Right lobe of liver (tissue), 4 donors: ENCODE results near the gene GRIA4.

ENCODE experiments used
- CTCF ChIP-seq, 4 donors: fragments of 200-600 bp in 3 of 4; fragments of 450-650 bp in 1 of 4; IDR thresholded peaks; one replicate each; pipeline versions ENCODE4 v1.5.1 to v1.8.0; 2016 to 2022; ENCODE audit warnings: antibody characterized with exemption in 4 of 4, mild to moderate bottlenecking in 2 of 4
- POLR2A ChIP-seq: fragments of 450-650 bp; IDR thresholded peaks from one replicate; pipeline ENCODE4 v1.6.1; 2017; ENCODE audit warnings: antibody characterized with exemption, mild to moderate bottlenecking
- donor health status: DM: no; HTN: no; CAD: no.
- donor health status: DM: no; HTN: no; CAD: no.
- donor health status: DM: no; HTN: yes; CAD: no.

GRCh38 chr11:105641433-105641832 lies 31.6 kb downstream of the GRIA4 start:
- TF ChIP-seq POLR2A (no peak), CTCF (IDR thresholded peaks at IDR 0.05) (no peak)
